Natural killer cell (primary cell): ENCODE measurements around the gene NECAB2. TPM values are rescaled to one million over a fixed set of nuclear protein-coding genes. Genes with fewer than 3 reads are reported as not detected.

ENCODE experiments used
- ATAC-seq, 3 donors: fragments of 150-1000 bp in 2 of 3; fragments of 200-7000 bp in 1 of 3; cut with Tn5 transposase; 1 replicate in 1 of 3; 2 replicates in 2 of 3; pipeline ENCODE4 v1.10.0; 2021; ENCODE audit warnings: mild to moderate bottlenecking in 2 of 3, moderate library complexity in 2 of 3
- DNase-seq, 2 donors: peaks; one replicate each; pipeline versions ENCODE4 v3.0.0 to v3.0.0-alpha.2; 2013 to 2021; ENCODE audit warnings: mixed read lengths in 1 of 2
- H3K27ac ChIP-seq: one replicate; pipeline ENCODE4 v1.5.1; 2013; ENCODE audit warnings: mild to moderate bottlenecking, low read length
- H3K27me3 ChIP-seq: one replicate; pipeline ENCODE4 v1.6.1; 2013; ENCODE audit warnings: low read length; ENCODE audit not compliant: control insufficient read depth, insufficient read depth
- H3K36me3 ChIP-seq: one replicate; pipeline ENCODE4 v1.6.1; 2013; ENCODE audit warnings: low read length; ENCODE audit not compliant: control insufficient read depth, insufficient read depth
- H3K4me1 ChIP-seq: one replicate; pipeline ENCODE4 v1.6.1; 2013; ENCODE audit warnings: low read length; ENCODE audit not compliant: control insufficient read depth, insufficient read depth
- H3K4me3 ChIP-seq: one replicate; pipeline ENCODE4 v1.5.1; 2013; ENCODE audit warnings: low read length
- H3K9me3 ChIP-seq: one replicate; pipeline ENCODE4 v1.6.1; 2013; ENCODE audit warnings: low read length; ENCODE audit not compliant: control insufficient read depth, insufficient read depth
- H3K27ac Mint-ChIP-seq, 2 donors: one replicate each; pipeline ENCODE4 v1.8.0; 2022; ENCODE audit warnings: mild to moderate bottlenecking in 2 of 2, mixed read lengths in 2 of 2, moderate library complexity in 1 of 2
- H3K27me3 Mint-ChIP-seq, 2 donors: one replicate each; pipeline ENCODE4 v1.8.0; 2022; ENCODE audit warnings: low read depth in 2 of 2, mixed read lengths in 2 of 2
- H3K36me3 Mint-ChIP-seq: one replicate; pipeline ENCODE4 v1.8.0; 2022; ENCODE audit warnings: mixed read lengths
- H3K4me1 Mint-ChIP-seq, 2 donors: one replicate each; pipeline ENCODE4 v1.8.0; 2022; ENCODE audit warnings: mixed read lengths in 2 of 2
- H3K4me3 Mint-ChIP-seq: one replicate; pipeline ENCODE4 v1.8.0; 2022; ENCODE audit warnings: mild to moderate bottlenecking, moderate library complexity, mixed read lengths
- H3K9me3 Mint-ChIP-seq, 2 donors: one replicate each; pipeline ENCODE4 v1.8.0; 2022; ENCODE audit warnings: mixed read lengths in 2 of 2
- CTCF ChIP-seq: fragments of 200-600 bp; IDR thresholded peaks from one replicate; pipeline ENCODE4 v1.8.0; 2022; ENCODE audit warnings: antibody characterized with exemption
- WGBS: methylation state at CpG from one replicate; pipeline ENCODE4 v1.1.7; 2013; ENCODE audit warnings: missing lambda C conversion rate; ENCODE audit not compliant: insufficient coverage; 5-methylcytosine and 5-hydroxymethylcytosine counted together
- intact Hi-C: fragments of 100-400 bp; cut with micrococcal nuclease; formaldehyde crosslinking; loops from one replicate; pipeline ENCODE4 v1.14.2; 2022
- total RNA-seq, 4 donors: library from RNA; stranded (reverse); fragments of 120-200 nt in 1 of 4; gene quantifications; one replicate each; pipeline versions ENCODE4 v1.2.3 to v1.2.4, GENCODE V29; 2013 to 2022

The NECAB2 gene
- total RNA-seq, 3 donors from 2014 or later (not counting 1 experiment from before 2014, with no cell fraction given) = 0.75 TPM; not detected in 2

GRCh38 chr16:84001726-84002125 lies 33.7 kb downstream of the NECAB2 start:
- H3K4me1 ChIP-seq = no peaks in the 10 kb centered on the region
- no peaks in the 10 kb centered on the region for H3K4me1 Mint-ChIP-seq
- H3K9me3 Mint-ChIP-seq = no peaks in the 10 kb centered on the region
- no peaks in the 10 kb centered on the region for H3K9me3 ChIP-seq
- no peak for ATAC-seq
- H3K27ac ChIP-seq = no peak overlapping the region
- no peaks in the 10 kb centered on the region for H3K36me3 ChIP-seq
- intact Hi-C loops = no loop called here
- H3K27ac Mint-ChIP-seq = no peak overlapping the region
- no peak for DNase-seq
- TF ChIP-seq CTCF = no peak
- no peak overlapping the region for H3K4me3 ChIP-seq
- no peaks in the 10 kb centered on the region for H3K27me3 ChIP-seq
- H3K27me3 Mint-ChIP-seq = peaks cover 0 to 2% of the 10 kb centered on the region in 2 donors
- WGBS = 89% methylated on average over 7 of the region's 7 CpGs
- H3K36me3 Mint-ChIP-seq = no peaks in the 10 kb centered on the region
- no peak overlapping the region for H3K4me3 Mint-ChIP-seq

DNA sequence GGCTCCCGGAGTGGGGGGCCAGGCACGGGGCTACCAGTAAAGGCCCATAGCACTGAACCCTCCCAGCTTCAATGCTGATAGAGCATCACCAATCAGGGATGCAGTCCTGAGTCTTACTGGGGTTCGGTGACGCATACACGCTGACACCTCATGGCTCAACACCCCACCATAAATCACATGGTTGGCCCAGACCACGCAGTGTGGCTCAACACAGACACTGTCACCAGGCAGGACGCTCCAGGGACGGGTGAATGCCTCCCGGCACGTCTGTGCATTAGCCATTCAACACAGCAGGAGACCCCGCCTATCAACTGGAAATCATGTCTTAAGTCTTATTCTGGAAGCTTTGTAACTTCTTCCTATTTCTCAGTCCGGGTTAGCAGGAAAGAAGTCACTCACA lies 35.0 kb downstream of the NECAB2 start:
- Histone ChIP-seq H3K27me3 (no peaks in the 10 kb centered on the region), H3K36me3 (no peaks in the 10 kb centered on the region), H3K9me3 (no peaks in the 10 kb centered on the region), H3K4me1 (no peaks in the 10 kb centered on the region), H3K4me3 (no peak overlapping the region), H3K27ac (no peak overlapping the region)
- intact Hi-C loops = no loop called here
- H3K36me3 Mint-ChIP-seq = no peaks in the 10 kb centered on the region
- H3K9me3 Mint-ChIP-seq = no peaks in the 10 kb centered on the region
- ATAC-seq (no peak), DNase-seq (no peak)
- no peak overlapping the region for H3K4me3 Mint-ChIP-seq
- WGBS = 79% methylated on average over 12 of the region's 12 CpGs
- peaks cover 0 to 2% of the 10 kb centered on the region in 2 donors for H3K27me3 Mint-ChIP-seq
- H3K4me1 Mint-ChIP-seq = no peaks in the 10 kb centered on the region
- no peak for TF ChIP-seq CTCF
- H3K27ac Mint-ChIP-seq = no peak overlapping the region

- no peaks in the 10 kb centered on the region for H3K36me3 ChIP-seq
- Mint-ChIP-seq H3K27me3 (peaks cover 0 to 2% of the 10 kb centered on the region in 2 donors), H3K9me3 (no peaks in the 10 kb centered on the region), H3K4me3 (no peak overlapping the region), H3K4me1 (no peaks in the 10 kb centered on the region), H3K27ac (no peak overlapping the region), H3K36me3 (no peaks in the 10 kb centered on the region)
- no peak for TF ChIP-seq CTCF
- H3K27ac ChIP-seq = no peak overlapping the region
- DNase-seq (no peak), ATAC-seq (no peak)
- H3K4me1 ChIP-seq = no peaks in the 10 kb centered on the region
- H3K4me3 ChIP-seq = no peak overlapping the region
- H3K9me3 ChIP-seq = no peaks in the 10 kb centered on the region
- H3K27me3 ChIP-seq = no peaks in the 10 kb centered on the region
- 82% methylated on average over 7 of the region's 7 CpGs for WGBS
- intact Hi-C loops = no loop called here
Observed at GRCh38 chr16:84004442-84004841, 36.4 kb downstream of the NECAB2 start.

DNA sequence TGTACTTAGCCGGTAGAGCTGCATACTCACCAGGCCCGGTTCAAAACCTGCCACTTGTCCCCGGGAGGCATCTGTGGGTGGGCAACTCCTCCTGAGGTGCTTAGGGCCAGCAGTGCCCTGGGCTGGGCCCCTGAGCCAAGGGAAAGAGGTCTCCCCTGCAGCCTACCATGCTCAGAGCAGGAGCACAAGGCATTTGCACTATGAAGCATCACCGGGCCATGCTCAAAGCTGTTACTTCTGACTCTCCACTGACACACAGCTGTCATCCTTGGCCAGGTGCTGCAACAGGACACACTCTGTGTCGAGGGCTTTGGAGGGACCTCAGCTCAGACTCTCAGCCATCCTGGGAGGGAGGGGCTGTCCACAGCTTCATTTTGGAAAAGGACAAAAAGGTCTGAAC lies 37.3 kb downstream of the NECAB2 start:
- Mint-ChIP-seq H3K36me3 (no peaks in the 10 kb centered on the region), H3K9me3 (no peaks in the 10 kb centered on the region), H3K4me3 (no peak overlapping the region), H3K4me1 (no peaks in the 10 kb centered on the region), H3K27ac (no peak overlapping the region), H3K27me3 (peaks cover 0 to 2% of the 10 kb centered on the region in 2 donors)
- Histone ChIP-seq H3K27me3 (no peaks in the 10 kb centered on the region), H3K36me3 (no peaks in the 10 kb centered on the region), H3K27ac (no peak overlapping the region), H3K9me3 (no peaks in the 10 kb centered on the region), H3K4me3 (no peak overlapping the region), H3K4me1 (no peaks in the 10 kb centered on the region)
- no peak for ATAC-seq
- intact Hi-C loops = no loop called here
- no peak for DNase-seq
- WGBS = 69% methylated on average over 5 of the region's 5 CpGs
- no peak for TF ChIP-seq CTCF
